GM18909 (cell line): ENCODE data around the gene FBXL17.
"Not testable (repeated sequence)": the region's sequence is repeated elsewhere in the genome, so short reads cannot be mapped to it uniquely, and the experiment has no call there.

ENCODE experiments used
- ATAC-seq: cut with Tn5 transposase; IDR thresholded peaks from one replicate; pipeline ENCODE4 v1.9.1; 2021; ENCODE audit warnings: mild to moderate bottlenecking; ENCODE audit not compliant: unreplicated experiment, poor library complexity

Gene FBXL17

DNA sequence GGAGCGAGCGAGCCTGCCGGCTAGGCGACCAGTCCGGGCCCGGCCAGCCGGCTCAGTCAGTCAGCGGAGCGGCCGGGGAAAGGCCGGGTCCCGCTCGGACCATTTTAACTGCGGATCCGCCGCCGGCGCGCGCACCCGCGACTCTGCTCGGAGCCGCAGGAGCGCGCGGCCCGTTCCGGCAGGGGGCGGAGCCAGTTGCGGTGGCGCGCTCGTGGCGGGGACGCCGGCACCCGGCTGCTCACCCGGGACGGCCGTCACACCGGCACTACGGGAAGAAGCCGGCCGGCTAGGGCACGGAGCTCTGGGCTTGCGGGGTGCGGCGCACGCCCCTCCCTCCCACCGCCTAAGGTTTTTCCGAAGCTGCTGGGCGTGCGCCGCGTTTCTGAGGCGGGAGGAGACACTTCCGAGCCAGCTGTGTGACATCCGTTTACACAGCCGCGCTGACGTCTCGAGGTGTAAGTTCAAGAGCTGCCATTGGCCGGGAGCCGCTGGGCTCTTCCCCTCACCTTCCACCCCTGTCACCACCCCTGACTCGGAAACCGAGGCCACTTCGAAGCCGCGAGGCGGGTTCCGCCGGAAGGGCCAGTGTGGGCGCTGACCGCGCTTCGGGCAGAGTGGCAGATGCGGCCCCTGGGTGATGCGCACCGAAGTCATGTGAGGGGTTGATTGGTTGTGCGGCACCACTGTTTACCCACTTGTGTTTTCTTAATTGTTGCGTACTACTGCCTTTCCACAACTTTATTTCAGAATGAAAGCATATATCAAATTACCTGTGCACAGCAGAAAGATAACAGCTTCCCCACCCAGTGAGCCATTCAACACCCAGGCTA is at the start of gene FBXL17:
TSS of gene FBXL17 (minus strand) at position 145 of the 830 bp plus-strand sequence.
- ATAC-seq = peak; percentile 82

DNA sequence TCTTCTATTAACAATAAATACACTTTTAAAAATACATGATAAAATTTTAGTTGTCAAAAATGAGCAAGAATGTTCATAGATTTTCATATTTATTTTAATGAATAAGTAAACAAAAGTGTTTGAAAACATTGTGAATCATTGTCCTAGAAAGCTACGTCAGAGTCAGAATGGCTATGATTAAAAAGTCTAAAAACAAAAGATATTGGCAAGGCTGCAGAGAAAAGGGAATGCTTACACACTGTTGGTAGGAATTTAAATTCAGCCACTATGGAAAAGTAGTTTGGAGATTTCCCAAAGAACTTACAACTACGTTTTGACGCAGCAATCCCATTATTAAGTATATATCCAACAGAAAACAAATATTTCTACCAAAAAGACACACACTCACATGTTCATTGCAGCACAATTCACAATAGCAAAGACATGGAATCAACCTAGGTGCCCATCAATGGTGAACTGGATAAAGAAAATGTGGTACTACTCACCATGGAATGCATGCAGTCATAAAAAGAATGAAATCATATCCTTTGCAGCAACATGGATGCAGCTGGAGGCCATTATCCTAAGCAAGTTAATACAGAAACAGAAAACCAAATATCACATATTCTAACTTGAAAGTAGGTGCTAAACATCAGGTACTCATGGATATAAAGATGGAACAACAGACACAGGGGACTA is 49.2 kb upstream of the FBXL17 start:
- no peak for ATAC-seq

DNA sequence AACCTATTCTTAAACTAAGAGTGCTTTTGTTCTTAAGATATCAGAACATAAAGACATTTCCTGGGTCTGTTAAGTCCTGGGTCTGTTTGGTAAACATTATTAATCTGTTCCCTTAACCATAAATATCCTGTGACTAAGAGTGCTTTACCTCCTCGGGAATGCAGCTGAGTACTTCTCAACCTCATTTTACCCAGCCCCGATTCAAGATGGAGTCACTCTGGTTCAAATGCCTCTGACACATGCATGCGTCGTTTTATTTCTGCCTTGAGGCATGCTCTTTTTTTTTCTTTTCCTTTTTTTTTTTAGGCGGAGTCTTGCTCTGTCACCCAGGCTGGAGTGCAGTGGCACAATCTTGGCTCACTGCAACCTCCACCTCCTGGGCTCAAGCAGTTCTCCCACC is 39.8 kb upstream of the FBXL17 start:
- no peak for ATAC-seq

DNA sequence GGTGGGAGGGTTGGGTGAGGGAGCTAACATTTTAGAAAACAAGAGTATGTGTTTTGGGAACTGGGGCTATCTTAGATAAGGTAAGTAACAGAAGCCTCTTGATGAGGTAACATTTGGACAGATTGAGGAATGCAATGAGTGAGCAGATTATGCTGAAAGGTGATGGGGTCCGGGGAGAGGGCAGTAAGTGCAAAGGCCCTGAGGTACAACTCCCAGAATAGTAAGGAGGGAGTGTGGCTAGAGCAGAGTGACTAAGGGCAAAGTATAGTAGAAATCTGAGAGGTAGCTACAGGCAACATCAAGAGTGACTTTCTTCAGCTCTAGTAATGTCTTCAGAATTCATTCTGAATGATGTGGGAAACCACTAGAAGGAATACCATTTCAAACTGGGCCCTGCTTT is 38.9 kb upstream of the FBXL17 start:
- ATAC-seq = no peak

DNA sequence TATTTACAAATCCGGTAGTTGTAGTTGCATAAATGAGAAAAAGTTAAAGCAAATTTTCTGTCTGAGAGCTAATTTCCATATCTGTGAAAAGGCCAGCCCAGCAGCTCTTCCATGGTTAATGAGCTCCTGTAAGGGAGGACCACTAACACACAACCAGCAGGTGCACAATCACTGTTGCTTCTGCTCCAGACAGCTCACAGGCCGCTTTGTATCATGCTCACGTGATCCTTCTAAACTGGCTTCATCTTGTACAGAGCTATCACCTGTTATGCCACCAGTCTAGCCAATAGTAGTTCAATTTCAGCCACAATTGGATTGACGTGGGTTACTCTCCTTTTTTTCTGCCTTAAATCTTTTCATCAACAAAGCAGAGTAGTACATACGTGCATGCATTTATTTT is 38.3 kb upstream of the FBXL17 start:
- ATAC-seq = no peak

DNA sequence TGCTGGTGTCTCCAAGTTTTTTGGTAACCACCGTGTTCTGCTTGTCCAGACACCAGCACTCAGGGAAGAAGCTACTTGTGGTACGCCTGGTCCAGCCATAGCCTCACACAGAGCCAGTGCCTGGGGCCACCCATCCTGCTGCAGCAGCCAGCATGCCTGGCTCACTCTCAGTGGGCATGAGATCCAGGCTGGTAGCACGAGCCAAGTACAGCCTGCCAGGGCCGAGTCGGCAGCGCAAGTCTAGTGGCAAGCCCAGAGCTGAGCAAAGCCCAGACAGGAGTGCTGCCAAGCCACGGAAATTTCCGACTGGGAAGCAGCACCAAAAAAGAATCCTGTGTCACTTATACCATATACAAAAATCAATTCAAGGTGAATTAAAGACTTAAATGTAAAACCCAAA is 36.3 kb upstream of the FBXL17 start:
- no peak for ATAC-seq

DNA sequence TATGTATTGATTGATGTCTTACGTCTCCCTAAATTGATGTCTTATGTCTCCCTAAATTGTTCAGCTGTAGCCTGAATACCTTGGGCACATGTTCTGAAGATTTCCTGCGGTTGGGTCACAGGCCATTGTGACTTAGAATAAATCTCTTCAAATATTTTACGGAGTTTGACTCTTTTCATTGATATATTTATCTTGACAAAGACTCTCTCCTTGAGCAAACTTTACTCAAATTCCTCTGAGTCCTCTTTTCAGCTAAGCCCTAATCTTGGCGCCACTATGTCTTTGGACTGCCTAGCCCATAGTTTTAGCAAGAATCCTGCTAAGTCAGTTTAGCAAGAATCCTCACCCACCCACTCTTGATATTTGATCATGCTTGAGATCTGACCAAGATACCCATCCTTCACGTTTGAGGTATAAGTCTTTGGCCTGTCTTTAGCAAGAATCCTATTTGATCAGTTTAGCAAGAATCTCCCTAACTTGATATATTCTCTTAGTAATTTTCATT is 35.3 kb upstream of the FBXL17 start:
- ATAC-seq = no peak

DNA sequence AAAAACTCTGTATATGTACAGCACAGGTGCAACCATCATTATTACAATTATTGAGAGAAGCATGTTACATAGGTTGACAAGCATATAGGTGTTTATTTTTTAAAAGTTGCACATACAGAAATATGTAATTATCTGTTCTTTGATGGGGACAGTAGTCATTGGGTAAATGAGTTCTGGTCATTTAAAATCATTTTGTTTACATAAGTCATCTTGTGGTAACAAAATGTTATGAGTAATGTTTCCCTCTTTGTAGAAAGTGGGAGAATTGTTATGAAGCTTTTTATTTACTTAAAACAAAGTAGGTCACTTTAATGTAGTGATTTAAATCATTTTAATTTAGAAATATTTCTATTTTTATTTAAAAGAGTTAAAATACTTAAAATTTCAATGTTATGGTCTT is 33.8 kb upstream of the FBXL17 start:
- no peak for ATAC-seq

DNA sequence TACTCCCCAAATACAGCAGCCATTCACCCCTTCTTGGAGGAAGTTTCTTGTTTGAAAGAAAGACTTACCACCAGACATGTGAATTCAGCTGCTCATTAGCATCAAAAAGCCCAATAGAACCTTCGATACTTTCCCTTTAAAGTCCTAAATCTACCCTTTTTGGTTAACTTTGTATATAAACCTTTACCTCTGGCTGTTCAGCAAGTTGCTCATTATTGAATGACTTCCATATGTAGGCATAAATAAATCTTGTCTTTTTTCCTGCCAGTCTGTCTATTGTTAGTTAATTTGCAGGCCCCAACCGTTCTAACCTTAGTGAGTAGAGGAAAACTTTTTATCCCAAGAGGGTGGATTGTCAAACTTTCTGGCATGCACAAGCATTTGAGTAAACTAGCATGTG is 27.9 kb upstream of the FBXL17 start:
- no peak for ATAC-seq

DNA sequence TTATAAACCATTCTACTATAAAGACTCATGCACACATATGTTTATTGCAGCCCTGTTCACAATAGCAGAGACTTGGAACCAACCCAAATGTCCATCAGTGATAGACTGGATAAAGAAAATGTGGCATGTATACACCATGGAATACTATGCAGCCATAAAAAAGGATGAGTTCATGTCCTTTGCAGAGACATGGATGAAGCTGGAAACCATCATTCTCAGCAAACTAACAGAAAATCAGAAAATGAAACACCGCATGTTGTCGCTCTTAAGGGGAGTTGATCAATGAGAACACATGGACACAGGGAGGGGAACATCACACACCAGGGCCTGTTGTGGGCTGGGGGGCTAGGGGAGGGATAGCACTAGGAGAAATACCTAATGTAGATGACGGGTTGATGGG is 23.3 kb upstream of the FBXL17 start:
- ATAC-seq = not testable (repeated sequence)

DNA sequence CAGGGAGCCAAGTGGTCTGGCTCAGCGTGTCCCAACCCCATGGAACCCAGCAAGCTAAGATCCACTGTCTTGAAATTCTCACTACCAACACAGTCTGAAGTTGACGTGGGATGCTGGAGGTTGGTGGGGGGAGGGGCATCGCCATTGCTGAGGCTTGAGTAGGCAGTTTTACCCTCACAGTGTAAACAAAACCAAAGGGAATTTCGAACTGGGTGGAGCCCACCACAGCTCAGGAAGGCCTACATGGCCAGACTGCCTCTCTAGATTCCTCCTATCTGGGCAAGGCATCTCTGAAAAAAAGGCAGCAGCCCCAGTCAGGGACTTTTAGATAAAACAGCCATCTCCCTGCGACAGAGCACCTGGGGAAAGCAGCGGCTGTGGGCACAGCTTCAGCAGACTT is 17.1 kb upstream of the FBXL17 start:
- no peak for ATAC-seq

DNA sequence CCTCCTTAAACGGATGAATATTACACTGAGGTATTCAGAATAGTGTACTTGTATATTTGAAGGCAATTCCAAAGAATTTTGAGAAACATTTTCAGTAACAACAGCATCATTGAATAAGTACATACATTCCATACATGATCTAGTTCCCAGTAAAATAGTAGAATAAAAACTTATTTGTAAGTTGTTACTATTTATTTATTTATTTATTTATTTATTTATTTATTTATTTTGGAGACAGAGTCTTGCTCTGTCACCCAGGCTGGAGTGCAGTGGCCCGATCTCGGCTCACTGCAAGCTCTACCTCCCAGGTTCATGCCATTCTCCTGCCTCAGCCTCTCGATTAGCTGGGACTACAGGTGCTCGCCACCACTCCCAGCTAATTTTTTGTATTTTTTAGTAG is 14.9 kb upstream of the FBXL17 start:
- not testable (repeated sequence) for ATAC-seq

DNA sequence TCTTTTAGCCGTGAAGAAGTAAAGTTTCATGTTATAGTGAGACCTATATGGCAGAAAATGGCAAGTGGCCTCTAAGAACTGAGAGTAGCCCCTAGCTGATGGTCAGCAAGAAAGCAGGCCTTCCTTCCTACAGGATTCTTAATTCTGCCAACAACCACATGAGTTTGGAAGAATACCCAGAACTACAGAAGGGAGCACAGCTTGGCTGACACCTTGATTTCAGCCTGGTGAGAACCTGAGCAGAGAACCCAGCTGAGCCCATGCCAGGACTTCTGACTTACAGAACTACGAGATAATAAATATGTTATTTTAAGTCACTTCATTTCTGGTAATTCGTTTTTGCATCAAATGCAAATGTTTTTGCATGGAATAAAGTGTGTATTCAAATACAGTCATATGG is 5.9 kb upstream of the FBXL17 start:
- no peak for ATAC-seq

DNA sequence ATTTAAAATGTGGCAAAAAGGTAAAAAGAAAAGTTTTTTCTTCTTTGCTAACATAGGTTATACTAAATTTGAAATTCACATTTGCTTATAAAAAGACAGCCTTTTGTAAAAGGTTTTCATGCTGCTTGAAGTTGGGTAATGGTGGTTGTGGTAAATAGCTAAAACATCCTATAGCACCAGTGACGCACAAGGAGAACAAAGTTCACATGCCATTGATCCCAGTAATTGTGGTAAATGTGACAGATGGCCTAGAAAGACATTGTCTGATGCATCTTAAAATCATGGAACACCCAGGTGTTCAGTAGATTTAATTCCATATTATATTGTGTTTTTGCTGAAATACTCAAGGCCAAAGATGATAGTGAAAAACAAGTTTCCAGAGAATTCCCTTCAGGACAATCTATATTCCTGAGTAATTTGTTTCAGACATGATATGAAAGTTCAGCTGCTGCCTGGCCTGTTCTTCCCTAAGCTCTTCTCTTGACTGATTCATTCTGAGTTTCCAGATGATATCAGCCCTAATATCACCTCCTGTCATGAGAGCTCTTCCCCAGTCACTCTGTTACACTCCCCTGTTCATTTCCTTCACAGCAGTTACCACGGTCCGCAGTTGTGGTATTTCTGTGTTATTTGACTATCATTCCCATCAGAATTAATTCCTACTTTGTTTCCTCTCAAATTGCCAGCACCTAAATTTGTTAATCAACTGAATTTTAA is 4.6 kb upstream of the FBXL17 start:
- no peak for ATAC-seq

DNA sequence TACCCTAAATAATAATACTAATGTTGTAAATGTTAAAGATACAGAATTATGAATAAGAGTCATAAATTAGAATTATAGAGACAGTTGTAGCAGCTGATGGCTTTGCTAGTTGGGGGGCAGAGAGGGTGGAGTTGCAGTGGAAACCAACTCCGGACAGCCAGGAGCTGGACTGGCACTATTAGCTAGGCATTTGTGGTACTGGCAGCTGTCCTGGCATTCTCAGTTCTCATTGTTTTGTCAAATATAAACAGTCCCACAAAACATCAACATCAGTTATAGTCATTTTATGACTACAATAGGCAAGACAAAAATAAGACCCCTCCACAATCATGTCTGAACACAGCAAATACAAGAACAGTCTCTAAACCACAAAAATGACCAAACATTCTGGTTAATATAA is 2.8 kb upstream of the FBXL17 start:
- no peak for ATAC-seq

DNA sequence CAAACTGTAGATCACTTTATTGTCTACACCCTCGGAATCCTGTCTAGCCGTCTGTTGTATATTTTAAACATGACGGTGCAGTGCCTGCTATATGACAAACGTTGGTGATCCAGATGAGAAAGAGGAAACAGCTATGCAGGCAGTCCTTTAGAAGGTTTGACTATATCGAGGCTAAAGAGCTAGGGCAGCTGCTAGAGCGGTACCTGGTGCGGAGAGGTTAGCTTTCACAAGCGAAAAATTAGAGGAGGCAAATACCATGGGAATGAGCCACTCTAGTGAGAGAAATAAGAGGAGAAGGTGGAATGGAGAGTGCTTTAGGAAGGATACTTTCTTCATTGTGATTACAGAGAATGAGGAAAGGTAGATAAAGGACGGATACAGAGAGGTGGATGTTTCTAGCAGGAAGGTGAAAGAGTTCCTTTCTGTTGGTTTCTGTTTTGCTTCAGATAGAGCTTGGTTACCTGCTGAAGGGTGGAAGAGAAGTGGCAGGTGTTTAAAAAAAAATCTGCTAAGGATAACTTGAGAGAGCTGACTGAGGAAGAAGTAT is 959 bp upstream of the FBXL17 start:
- peak; percentile 6 for ATAC-seq

DNA sequence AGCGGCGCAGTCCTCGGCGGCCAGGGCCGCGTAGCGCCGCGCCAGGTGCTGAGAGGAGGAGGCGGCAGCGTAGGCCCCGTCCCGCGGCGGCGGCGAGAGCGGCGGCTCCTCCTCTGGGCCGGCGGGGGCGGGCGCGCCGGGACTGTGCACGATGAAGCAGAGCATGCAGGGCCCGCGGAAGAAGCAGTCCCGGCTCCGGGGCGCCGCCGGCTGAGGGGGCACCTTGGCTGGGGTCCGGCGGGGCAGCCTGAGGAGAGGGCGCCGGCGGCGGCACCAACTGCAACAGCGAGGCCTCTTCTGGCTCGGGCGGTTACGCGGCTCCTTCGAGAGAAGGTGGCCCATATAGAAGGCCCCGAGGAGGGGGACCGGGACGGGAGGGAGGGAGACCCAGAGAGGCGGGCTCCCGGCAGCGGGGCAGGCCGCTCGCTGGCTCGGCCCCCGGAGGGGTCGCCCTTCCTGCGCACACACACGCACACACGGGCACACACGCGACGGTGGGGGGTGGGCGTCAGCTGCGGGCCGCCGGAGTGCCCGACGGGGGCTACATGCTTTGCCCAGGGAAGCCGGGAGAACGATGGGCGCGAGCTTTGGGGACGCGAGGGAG is 446 bp downstream of the FBXL17 start:
- peak; percentile 51 for ATAC-seq

DNA sequence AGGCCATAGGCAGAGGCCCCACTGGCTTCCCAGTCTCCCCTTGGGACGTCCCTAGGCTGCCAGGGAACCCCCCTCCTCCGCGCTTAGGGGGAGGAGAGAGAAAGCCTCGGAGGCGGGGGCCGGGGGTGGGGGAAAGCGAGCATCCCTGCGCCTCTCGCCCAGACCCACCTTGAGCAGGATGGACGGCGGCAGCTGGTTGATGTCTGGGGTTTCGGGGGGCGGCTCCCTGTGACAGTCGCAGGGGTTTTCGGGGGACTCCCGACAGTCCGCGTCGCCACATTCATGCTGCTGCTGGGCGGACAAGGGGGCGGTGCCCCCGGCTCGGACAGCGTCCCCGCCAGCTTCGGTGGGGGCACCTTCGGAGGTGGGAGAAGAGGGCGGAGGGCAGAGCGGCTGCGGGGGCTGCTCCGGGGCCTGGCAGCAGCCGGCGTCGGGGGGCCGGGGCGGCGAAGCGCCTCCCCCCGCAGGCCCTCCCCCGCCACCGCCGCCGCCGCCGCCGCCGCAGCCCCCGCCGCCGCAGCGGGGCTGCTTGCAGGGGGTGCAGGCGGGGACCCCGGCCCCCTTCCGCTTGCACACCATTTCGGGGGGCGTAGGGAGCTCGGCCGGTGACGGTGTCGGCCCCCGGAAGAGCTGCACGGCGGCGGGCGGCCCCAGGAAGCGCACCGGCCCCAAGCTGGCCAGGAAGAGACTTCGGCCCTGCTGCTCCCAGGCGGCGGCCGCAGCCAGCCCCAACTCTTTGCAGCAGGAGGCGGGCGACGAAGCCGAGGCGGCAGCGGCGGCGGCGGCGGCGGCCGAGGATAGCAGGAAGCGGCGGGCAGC is 1.2 kb downstream of the FBXL17 start:
- ATAC-seq = peak; percentile 31

DNA sequence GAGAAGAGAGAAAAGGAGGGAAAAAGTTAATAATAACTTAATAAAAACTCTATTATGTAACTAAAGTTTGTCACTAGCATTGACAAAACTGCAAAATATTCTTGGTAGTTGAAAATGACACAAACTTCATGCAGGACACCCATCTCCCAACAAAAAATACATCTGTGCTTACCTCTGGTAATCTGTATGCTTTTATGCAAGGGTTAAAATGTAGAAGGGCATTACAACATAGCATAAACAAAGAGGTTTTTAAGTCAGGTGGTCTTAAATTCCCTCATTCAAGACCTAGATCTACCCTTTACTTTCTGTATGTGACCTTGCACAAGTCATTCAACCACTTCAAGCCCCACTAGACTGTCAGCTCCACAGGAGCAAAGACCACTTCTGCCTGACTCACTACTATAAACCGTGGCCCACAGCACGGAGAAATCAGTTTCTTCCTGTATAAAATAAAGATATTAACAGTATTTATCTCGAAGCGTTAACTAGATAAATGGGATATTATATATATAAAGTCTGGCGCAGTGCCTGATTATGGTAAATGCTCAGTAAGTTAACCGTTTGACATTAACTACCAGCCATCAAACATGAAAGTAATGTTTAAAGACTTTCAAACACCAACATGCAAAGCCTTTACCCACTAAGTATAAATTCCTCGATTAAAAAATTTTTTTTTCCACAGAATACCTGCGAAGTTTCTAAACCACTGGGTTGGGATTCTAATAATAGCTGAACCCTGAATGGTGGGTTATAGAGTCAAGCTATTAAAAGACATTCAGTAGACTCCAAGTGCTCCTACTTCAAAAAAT is 2.0 kb downstream of the FBXL17 start:
- ATAC-seq = no peak
